GM23338 (cell line): Measurements from ENCODE around the gene MTHFD2L. TPM values are rescaled to one million over a fixed set of nuclear protein-coding genes. Genes with fewer than 3 reads are reported as not detected.

Experiments
- ATAC-seq: fragments of 200-7000 bp; cut with Tn5 transposase; 3 replicates; pipeline ENCODE4 v1.9.1; 2020
- DNase-seq: peaks from one replicate; pipeline ENCODE4 v3.0.0-alpha.2; 2015; ENCODE audit warnings: low spot score
- H2AFZ ChIP-seq: fragments of 200-600 bp; sonication (generic); 2 replicates; pipeline ENCODE4 v1.8.0; 2016; ENCODE audit warnings: antibody characterized with exemption, mild to moderate bottlenecking, moderate library complexity
- H3F3A ChIP-seq: fragments of 200-600 bp; sonication (generic); replicated peaks from 2 replicates; pipeline ENCODE4 v1.8.0; 2017; ENCODE audit warnings: antibody characterized with exemption, mixed run types, low read depth
- H3K27ac ChIP-seq: fragments of 200-600 bp; sonication (generic); 2 replicates; pipeline ENCODE4 v1.6.1; 2016; ENCODE audit warnings: low read depth
- H3K27me3 ChIP-seq: fragments of 200-600 bp; sonication (generic); 2 replicates; pipeline ENCODE4 v1.8.0; 2016; ENCODE audit warnings: mild to moderate bottlenecking, mixed run types, moderate library complexity; ENCODE audit not compliant: insufficient read depth
- H3K36me3 ChIP-seq: fragments of 200-600 bp; sonication (generic); 2 replicates; pipeline ENCODE4 v1.8.0; 2016; ENCODE audit warnings: mild to moderate bottlenecking; ENCODE audit not compliant: insufficient read depth
- H3K4me1 ChIP-seq: fragments of 200-600 bp; sonication (generic); 2 replicates; pipeline ENCODE4 v1.8.0; 2016; ENCODE audit warnings: mild to moderate bottlenecking, moderate library complexity; ENCODE audit not compliant: insufficient read depth
- H3K4me2 ChIP-seq: fragments of 200-600 bp; sonication (generic); 2 replicates; pipeline ENCODE4 v1.7.1; 2017; ENCODE audit warnings: mixed run types
- H3K4me3 ChIP-seq: fragments of 200-600 bp; sonication (generic); 2 replicates; pipeline ENCODE4 v1.6.1; 2016; ENCODE audit warnings: mixed run types
- H3K79me2 ChIP-seq: fragments of 200-600 bp; sonication (generic); replicated peaks from 2 replicates; pipeline ENCODE4 v1.8.0; 2017; ENCODE audit warnings: mild to moderate bottlenecking; ENCODE audit not compliant: insufficient read depth
- H3K9me2 ChIP-seq: fragments of 200-600 bp; sonication (generic); 2 replicates; pipeline ENCODE4 v1.8.0; 2017; ENCODE audit not compliant: insufficient read depth
- H4K20me1 ChIP-seq: fragments of 200-600 bp; sonication (generic); replicated peaks from 2 replicates; pipeline ENCODE4 v1.8.0; 2017; ENCODE audit warnings: mild to moderate bottlenecking; ENCODE audit not compliant: insufficient read depth
- H3K27ac Mint-ChIP-seq: 2 replicates; pipeline ENCODE4 v1.8.0; 2020; ENCODE audit warnings: inconsistent platforms, mild to moderate bottlenecking, moderate library complexity, mixed read lengths
- H3K27me3 Mint-ChIP-seq: 3 replicates; pipeline ENCODE4 v1.8.0; 2022; ENCODE audit warnings: low read depth, mild to moderate bottlenecking, moderate library complexity, mixed read lengths, inconsistent platforms; ENCODE audit not compliant: insufficient read depth, poor library complexity
- H3K36me3 Mint-ChIP-seq: 3 replicates; pipeline ENCODE4 v1.8.0; 2021; ENCODE audit warnings: low read depth, mild to moderate bottlenecking, inconsistent platforms, moderate library complexity, mixed read lengths
- H3K4me1 Mint-ChIP-seq: 3 replicates; pipeline ENCODE4 v1.8.0; 2020; ENCODE audit warnings: mild to moderate bottlenecking, inconsistent platforms, mixed read lengths
- H3K4me3 Mint-ChIP-seq: 3 replicates; pipeline ENCODE4 v1.8.0; 2021; ENCODE audit warnings: moderate library complexity, mild to moderate bottlenecking, inconsistent platforms, mixed read lengths
- H3K9me3 Mint-ChIP-seq: 3 replicates; pipeline ENCODE4 v1.8.0; 2020; ENCODE audit warnings: moderate library complexity, mild to moderate bottlenecking, inconsistent platforms, mixed read lengths
- CREB1 ChIP-seq: fragments of 250-450 bp; sonication (Bioruptor Pico); IDR thresholded peaks from 2 replicates; pipeline ENCODE4 v1.5.0; 2020; ENCODE audit warnings: low read depth, mild to moderate bottlenecking, moderate library complexity
- ETS1 ChIP-seq: IDR thresholded peaks from 2 replicates; pipeline ENCODE4 v1.6.1; 2016; ENCODE audit warnings: antibody characterized with exemption
- EZH2 ChIP-seq: fragments of 200-600 bp; sonication (generic); IDR thresholded peaks from one replicate; pipeline ENCODE4 v1.8.0; 2017; ENCODE audit warnings: antibody characterized with exemption, mild to moderate bottlenecking, low read depth; ENCODE audit not compliant: unreplicated experiment
- EZH2phosphoT487 ChIP-seq: fragments of 200-600 bp; sonication (generic); IDR thresholded peaks from one replicate; pipeline ENCODE4 v1.8.1; 2018; ENCODE audit warnings: antibody characterized with exemption; ENCODE audit not compliant: unreplicated experiment
- JUNB ChIP-seq: IDR thresholded peaks from one replicate; pipeline ENCODE4 v1.6.1; 2016; ENCODE audit warnings: antibody characterized with exemption; ENCODE audit not compliant: unreplicated experiment
- NANOG ChIP-seq: IDR thresholded peaks from 2 replicates; pipeline ENCODE4 v1.6.1; 2016; ENCODE audit warnings: antibody characterized with exemption, borderline replicate concordance
- POLR2AphosphoS5 ChIP-seq: IDR thresholded peaks from 2 replicates; pipeline ENCODE4 v1.6.1; 2016; ENCODE audit warnings: antibody characterized with exemption, low read depth
- STAT1 ChIP-seq: IDR thresholded peaks from one replicate; pipeline ENCODE4 v1.6.1; 2016; ENCODE audit warnings: antibody characterized with exemption; ENCODE audit not compliant: unreplicated experiment
- ZNF114 ChIP-seq: fragments of 250-450 bp; sonication (Bioruptor Pico); IDR thresholded peaks from 2 replicates; pipeline ENCODE4 v1.5.0; 2020; ENCODE audit warnings: mild to moderate bottlenecking, moderate library complexity
- ZNF331 ChIP-seq: fragments of 250-450 bp; sonication (Bioruptor Pico); IDR thresholded peaks from 2 replicates; pipeline ENCODE4 v1.5.0; 2020; ENCODE audit warnings: low read depth, mild to moderate bottlenecking, moderate library complexity
- ZNF462 ChIP-seq: fragments of 250-450 bp; sonication (Bioruptor Pico); IDR thresholded peaks from 2 replicates; pipeline ENCODE4 v1.5.0; 2020; ENCODE audit warnings: mild to moderate bottlenecking, moderate library complexity
- polyA plus RNA-seq: library from polyadenylated mRNA; unstranded; fragments of >200 nt; fragmentation: Nextera tagmentation; extraction: Ambion mirVana; gene quantifications from 2 replicates; pipeline ENCODE4 v1.2.1, GENCODE V29; 2016
- total RNA-seq: library from RNA; depleted of rRNA; stranded (reverse); fragments of >200 nt; shearing (Covaris generic); gene quantifications from 2 replicates; pipeline ENCODE4 v1.2.3, GENCODE V29; 2014
- TF ChIP-seq, protein P1 (sequence below): IDR thresholded peaks from one replicate; pipeline ENCODE4 v1.6.1; 2018; ENCODE audit warnings: antibody characterized with exemption; ENCODE audit not compliant: unreplicated experiment
- TF ChIP-seq, protein P2 (sequence below), 2 experiments: fragments of 200-600 bp in 1 of 2; sonication (generic) in 1 of 2; conservative IDR thresholded peaks; 2 replicates each; pipeline versions ENCODE4 v1.5.1 to v1.6.1; 2016 to 2017; ENCODE audit warnings: antibody characterized with exemption in 2 of 2, low read depth in 2 of 2, mild to moderate bottlenecking in 2 of 2, moderate library complexity in 1 of 2

Gene MTHFD2L
- total and polyA plus RNA-seq, 2 experiments from 2014 or later, result 24.4 to 35.7 TPM

GRCh38 chr4:74258963-74259362 lies 101.0 kb downstream of the MTHFD2L start:
- H3K4me1 Mint-ChIP-seq, result no peaks in the 10 kb centered on the region
- ATAC-seq, result no peak
- H3F3A ChIP-seq, result no peaks in the 10 kb centered on the region

More at GRCh38 chr4:74258963-74259362, 101.0 kb downstream of the MTHFD2L start:
- no peaks in the 10 kb centered on the region for H3K27me3 ChIP-seq
- H3K27ac ChIP-seq, result no peak overlapping the region
- Mint-ChIP-seq H3K36me3 (no peaks in the 10 kb centered on the region), H3K27ac (no peak overlapping the region), H3K27me3 (no peaks in the 10 kb centered on the region), H3K9me3 (no peaks in the 10 kb centered on the region), H3K4me3 (no peak overlapping the region)
- no peaks in the 10 kb centered on the region for H3K4me1 ChIP-seq
- TF ChIP-seq ZNF331, result no peak
- no peak for TF ChIP-seq ZNF462 (CRISPR knock-in tag)
- TF ChIP-seq, protein P1, sequence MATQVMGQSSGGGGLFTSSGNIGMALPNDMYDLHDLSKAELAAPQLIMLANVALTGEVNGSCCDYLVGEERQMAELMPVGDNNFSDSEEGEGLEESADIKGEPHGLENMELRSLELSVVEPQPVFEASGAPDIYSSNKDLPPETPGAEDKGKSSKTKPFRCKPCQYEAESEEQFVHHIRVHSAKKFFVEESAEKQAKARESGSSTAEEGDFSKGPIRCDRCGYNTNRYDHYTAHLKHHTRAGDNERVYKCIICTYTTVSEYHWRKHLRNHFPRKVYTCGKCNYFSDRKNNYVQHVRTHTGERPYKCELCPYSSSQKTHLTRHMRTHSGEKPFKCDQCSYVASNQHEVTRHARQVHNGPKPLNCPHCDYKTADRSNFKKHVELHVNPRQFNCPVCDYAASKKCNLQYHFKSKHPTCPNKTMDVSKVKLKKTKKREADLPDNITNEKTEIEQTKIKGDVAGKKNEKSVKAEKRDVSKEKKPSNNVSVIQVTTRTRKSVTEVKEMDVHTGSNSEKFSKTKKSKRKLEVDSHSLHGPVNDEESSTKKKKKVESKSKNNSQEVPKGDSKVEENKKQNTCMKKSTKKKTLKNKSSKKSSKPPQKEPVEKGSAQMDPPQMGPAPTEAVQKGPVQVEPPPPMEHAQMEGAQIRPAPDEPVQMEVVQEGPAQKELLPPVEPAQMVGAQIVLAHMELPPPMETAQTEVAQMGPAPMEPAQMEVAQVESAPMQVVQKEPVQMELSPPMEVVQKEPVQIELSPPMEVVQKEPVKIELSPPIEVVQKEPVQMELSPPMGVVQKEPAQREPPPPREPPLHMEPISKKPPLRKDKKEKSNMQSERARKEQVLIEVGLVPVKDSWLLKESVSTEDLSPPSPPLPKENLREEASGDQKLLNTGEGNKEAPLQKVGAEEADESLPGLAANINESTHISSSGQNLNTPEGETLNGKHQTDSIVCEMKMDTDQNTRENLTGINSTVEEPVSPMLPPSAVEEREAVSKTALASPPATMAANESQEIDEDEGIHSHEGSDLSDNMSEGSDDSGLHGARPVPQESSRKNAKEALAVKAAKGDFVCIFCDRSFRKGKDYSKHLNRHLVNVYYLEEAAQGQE, result no peak
- no peak for TF ChIP-seq ETS1
- no peak for TF ChIP-seq POLR2AphosphoS5
- TF ChIP-seq CREB1 (CRISPR knock-in tag), result no peak
- no peak for TF ChIP-seq ZNF114 (CRISPR knock-in tag)
- TF ChIP-seq STAT1, result no peak
- TF ChIP-seq JUNB, result no peak
- no peak for TF ChIP-seq EZH2
- TF ChIP-seq NANOG, result no peak
- TF ChIP-seq, protein P2, sequence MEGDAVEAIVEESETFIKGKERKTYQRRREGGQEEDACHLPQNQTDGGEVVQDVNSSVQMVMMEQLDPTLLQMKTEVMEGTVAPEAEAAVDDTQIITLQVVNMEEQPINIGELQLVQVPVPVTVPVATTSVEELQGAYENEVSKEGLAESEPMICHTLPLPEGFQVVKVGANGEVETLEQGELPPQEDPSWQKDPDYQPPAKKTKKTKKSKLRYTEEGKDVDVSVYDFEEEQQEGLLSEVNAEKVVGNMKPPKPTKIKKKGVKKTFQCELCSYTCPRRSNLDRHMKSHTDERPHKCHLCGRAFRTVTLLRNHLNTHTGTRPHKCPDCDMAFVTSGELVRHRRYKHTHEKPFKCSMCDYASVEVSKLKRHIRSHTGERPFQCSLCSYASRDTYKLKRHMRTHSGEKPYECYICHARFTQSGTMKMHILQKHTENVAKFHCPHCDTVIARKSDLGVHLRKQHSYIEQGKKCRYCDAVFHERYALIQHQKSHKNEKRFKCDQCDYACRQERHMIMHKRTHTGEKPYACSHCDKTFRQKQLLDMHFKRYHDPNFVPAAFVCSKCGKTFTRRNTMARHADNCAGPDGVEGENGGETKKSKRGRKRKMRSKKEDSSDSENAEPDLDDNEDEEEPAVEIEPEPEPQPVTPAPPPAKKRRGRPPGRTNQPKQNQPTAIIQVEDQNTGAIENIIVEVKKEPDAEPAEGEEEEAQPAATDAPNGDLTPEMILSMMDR (conservative IDR thresholded peaks at IDR 0.05; ENCODE audit: low read depth in 2 of 2), result no peak
- no peak for TF ChIP-seq EZH2phosphoT487
- no peak overlapping the region for H3K4me3 ChIP-seq
- no peaks in the 10 kb centered on the region for H4K20me1 ChIP-seq
- DNase-seq, result no peak
- no peaks in the 10 kb centered on the region for H3K36me3 ChIP-seq
- no peak overlapping the region for H2AFZ ChIP-seq
- H3K79me2 ChIP-seq, result no peaks in the 10 kb centered on the region
- H3K9me2 ChIP-seq, result no peaks in the 10 kb centered on the region
- no peak overlapping the region for H3K4me2 ChIP-seq
